Mammary epithelial cell (primary cell): ENCODE data around the gene NEB.

Experiments used
- CTCF ChIP-seq, 2 donors: IDR thresholded peaks in 1 of 2; conservative IDR thresholded peaks in 1 of 2; 2 replicates each; pipeline ENCODE4 v1.5.1; 2011 to 2012; ENCODE audit warnings: inconsistent platforms in 2 of 2, low read length in 2 of 2, mild to moderate bottlenecking in 2 of 2, control low read depth in 1 of 2, low read depth in 1 of 2; ENCODE audit not compliant: insufficient read depth in 1 of 2; ENCODE audit errors: extremely low read depth in 1 of 2
- EZH2 ChIP-seq: IDR thresholded peaks from 2 replicates; pipeline ENCODE4 v1.6.1; 2012; ENCODE audit warnings: low read length, inconsistent platforms, borderline replicate concordance

- TF ChIP-seq EZH2 (no peak), CTCF (conservative IDR thresholded peaks at IDR 0.05 in 1 of 2, IDR thresholded peaks at IDR 0.05 in 1 of 2; ENCODE audit: extremely low read depth in 1 of 2, insufficient read depth in 1 of 2, low read depth in 1 of 2, low read length in 2 of 2) (no peak)
Measured at GRCh38 chr2:151575338-151575737, 158.9 kb downstream of the NEB start.
